ENCODE data around the gene TELO2.

DNA sequence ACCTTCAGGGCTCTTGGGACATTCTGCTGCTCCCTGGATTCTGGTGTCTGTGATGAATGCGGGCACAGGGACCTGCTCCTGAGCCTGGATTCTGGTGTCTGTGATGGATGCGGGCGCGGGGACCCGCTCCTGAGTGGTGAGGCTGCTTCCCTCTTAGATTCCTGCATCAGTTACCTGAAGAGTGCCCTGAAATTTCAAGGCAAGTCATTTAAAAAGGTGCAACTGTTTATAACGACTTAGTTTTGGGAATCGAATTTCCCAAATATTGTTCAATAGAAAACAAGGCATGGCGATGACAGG is 47.3 kb downstream of the TELO2 start:
- TF ChIP-seq, protein P1, sequence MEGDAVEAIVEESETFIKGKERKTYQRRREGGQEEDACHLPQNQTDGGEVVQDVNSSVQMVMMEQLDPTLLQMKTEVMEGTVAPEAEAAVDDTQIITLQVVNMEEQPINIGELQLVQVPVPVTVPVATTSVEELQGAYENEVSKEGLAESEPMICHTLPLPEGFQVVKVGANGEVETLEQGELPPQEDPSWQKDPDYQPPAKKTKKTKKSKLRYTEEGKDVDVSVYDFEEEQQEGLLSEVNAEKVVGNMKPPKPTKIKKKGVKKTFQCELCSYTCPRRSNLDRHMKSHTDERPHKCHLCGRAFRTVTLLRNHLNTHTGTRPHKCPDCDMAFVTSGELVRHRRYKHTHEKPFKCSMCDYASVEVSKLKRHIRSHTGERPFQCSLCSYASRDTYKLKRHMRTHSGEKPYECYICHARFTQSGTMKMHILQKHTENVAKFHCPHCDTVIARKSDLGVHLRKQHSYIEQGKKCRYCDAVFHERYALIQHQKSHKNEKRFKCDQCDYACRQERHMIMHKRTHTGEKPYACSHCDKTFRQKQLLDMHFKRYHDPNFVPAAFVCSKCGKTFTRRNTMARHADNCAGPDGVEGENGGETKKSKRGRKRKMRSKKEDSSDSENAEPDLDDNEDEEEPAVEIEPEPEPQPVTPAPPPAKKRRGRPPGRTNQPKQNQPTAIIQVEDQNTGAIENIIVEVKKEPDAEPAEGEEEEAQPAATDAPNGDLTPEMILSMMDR (IDR thresholded peaks at IDR 0.05) = no peak
- TF ChIP-seq POLR2A (IDR thresholded peaks at IDR 0.05) = no peak

All from Peyer's patch (tissue), 4 donors.